Adrenal gland (tissue), 5 donors: ENCODE data around the gene CAMK1D.

Source experiments
- POLR2A ChIP-seq, 2 donors: fragments of 450-650 bp; IDR thresholded peaks; one replicate each; pipeline ENCODE4 v1.6.1; 2017; ENCODE audit warnings: antibody characterized with exemption in 2 of 2, mild to moderate bottlenecking in 2 of 2, moderate library complexity in 1 of 2
- TF ChIP-seq, protein P1 (sequence below), 6 experiments: fragments of 450-650 bp in 4 of 6; fragments of 200-600 bp in 2 of 6; sonication (generic) in 1 of 6; IDR thresholded peaks; 1 replicate in 5 of 6; 2 replicates in 1 of 6; pipeline versions ENCODE4 v1.5.1 to v1.8.0; 2016 to 2021; ENCODE audit warnings: antibody characterized with exemption in 6 of 6, mild to moderate bottlenecking in 2 of 6, moderate library complexity in 1 of 6
- donor health status: DM: no; HTN: no; CAD: no.

GRCh38 chr10:12884851-12885250, 535.5 kb downstream of the CAMK1D start:
- no peak for TF ChIP-seq POLR2A (IDR thresholded peaks at IDR 0.05)
- TF ChIP-seq, protein P1, sequence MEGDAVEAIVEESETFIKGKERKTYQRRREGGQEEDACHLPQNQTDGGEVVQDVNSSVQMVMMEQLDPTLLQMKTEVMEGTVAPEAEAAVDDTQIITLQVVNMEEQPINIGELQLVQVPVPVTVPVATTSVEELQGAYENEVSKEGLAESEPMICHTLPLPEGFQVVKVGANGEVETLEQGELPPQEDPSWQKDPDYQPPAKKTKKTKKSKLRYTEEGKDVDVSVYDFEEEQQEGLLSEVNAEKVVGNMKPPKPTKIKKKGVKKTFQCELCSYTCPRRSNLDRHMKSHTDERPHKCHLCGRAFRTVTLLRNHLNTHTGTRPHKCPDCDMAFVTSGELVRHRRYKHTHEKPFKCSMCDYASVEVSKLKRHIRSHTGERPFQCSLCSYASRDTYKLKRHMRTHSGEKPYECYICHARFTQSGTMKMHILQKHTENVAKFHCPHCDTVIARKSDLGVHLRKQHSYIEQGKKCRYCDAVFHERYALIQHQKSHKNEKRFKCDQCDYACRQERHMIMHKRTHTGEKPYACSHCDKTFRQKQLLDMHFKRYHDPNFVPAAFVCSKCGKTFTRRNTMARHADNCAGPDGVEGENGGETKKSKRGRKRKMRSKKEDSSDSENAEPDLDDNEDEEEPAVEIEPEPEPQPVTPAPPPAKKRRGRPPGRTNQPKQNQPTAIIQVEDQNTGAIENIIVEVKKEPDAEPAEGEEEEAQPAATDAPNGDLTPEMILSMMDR (IDR thresholded peaks at IDR 0.05): no peak
